HEK293 (cell line): ENCODE data around the gene PRKAR2B.

Experiments
- CTCF ChIA-PET: fragments of 350-600 bp; formaldehyde crosslinking; extraction: SDS; loops from one replicate; lab custom pipeline; 2021; ENCODE audit warnings: antibody characterized with exemption; lab: Yijun Ruan, JAX
- POLR2A ChIA-PET: fragments of 300-600 bp; formaldehyde crosslinking; extraction: SDS; loops from one replicate; lab custom pipeline; 2020; ENCODE audit warnings: antibody characterized with exemption, inconsistent platforms; lab: Yijun Ruan, JAX
- H3K27ac ChIP-seq: fragments of 200-500 bp; sonication (Bioruptor generic); 2 replicates; pipeline ENCODE4 v1.5.1; 2014; ENCODE audit warnings: low read depth, low read length, control low read depth, inconsistent platforms; ENCODE audit errors: extremely low read depth
- H3K36me3 ChIP-seq, 2 experiments: fragments of 200-500 bp in 1 of 2; sonication (Bioruptor generic) in 1 of 2; 1 replicate in 1 of 2; 2 replicates in 1 of 2; pipeline ENCODE4 v1.5.1; 2014 to 2017; ENCODE audit warnings: inconsistent platforms in 2 of 2, low read length in 2 of 2; ENCODE audit not compliant: control insufficient read depth in 2 of 2, insufficient read depth in 1 of 2
- H3K4me1 ChIP-seq: fragments of 200-500 bp; sonication (Bioruptor generic); 2 replicates; pipeline ENCODE4 v1.5.1; 2014; ENCODE audit warnings: mild to moderate bottlenecking, low read length, inconsistent platforms; ENCODE audit not compliant: control insufficient read depth, insufficient read depth
- H3K4me3 ChIP-seq: 2 replicates; pipeline ENCODE4 v1.5.1; 2011; ENCODE audit warnings: low read depth, mild to moderate bottlenecking, control low read depth, low read length, moderate library complexity
- H3K9me3 ChIP-seq: fragments of 200-500 bp; sonication (Bioruptor generic); 2 replicates; pipeline ENCODE4 v1.5.1; 2014; ENCODE audit warnings: low read depth, low read length, inconsistent platforms; ENCODE audit not compliant: control insufficient read depth, insufficient read depth
- KLF7 ChIP-seq: fragments of 450-650 bp; formaldehyde crosslinking; IDR thresholded peaks from 2 replicates; pipeline ENCODE4 v1.5.1; 2016; ENCODE audit warnings: missing biosample characterization, missing genetic modification characterization, borderline replicate concordance
- ZBTB1 ChIP-seq: fragments of 450-650 bp; formaldehyde crosslinking; IDR thresholded peaks from 2 replicates; pipeline ENCODE4 v1.5.1; 2016; ENCODE audit warnings: missing biosample characterization, missing genetic modification characterization
- ZFP3 ChIP-seq: fragments of 450-650 bp; formaldehyde crosslinking; IDR thresholded peaks from 2 replicates; pipeline ENCODE4 v1.5.1; 2016; ENCODE audit warnings: low read depth, missing biosample characterization, missing genetic modification characterization
- ZNF146 ChIP-seq: fragments of 450-650 bp; formaldehyde crosslinking; IDR thresholded peaks from 2 replicates; pipeline ENCODE4 v1.5.1; 2016; ENCODE audit warnings: missing biosample characterization, missing genetic modification characterization
- ZNF266 ChIP-seq: fragments of 450-650 bp; formaldehyde crosslinking; IDR thresholded peaks from 2 replicates; pipeline ENCODE4 v1.5.1; 2016; ENCODE audit warnings: missing biosample characterization, missing genetic modification characterization, low read depth
- ZNF530 ChIP-seq: fragments of 450-650 bp; formaldehyde crosslinking; IDR thresholded peaks from 2 replicates; pipeline ENCODE4 v1.5.1; 2016; ENCODE audit warnings: low read depth, missing biosample characterization, missing genetic modification characterization
- ZNF571 ChIP-seq: fragments of 450-650 bp; formaldehyde crosslinking; IDR thresholded peaks from 2 replicates; pipeline ENCODE4 v1.5.0; 2017; ENCODE audit warnings: missing biosample characterization, missing genetic modification characterization
- ZNF610 ChIP-seq: fragments of 450-650 bp; formaldehyde crosslinking; IDR thresholded peaks from 2 replicates; pipeline ENCODE4 v1.5.1; 2016; ENCODE audit warnings: missing biosample characterization, missing genetic modification characterization, borderline replicate concordance
- ZNF623 ChIP-seq: fragments of 450-650 bp; formaldehyde crosslinking; IDR thresholded peaks from 2 replicates; pipeline ENCODE4 v1.5.1; 2016; ENCODE audit warnings: missing biosample characterization, missing genetic modification characterization
- ZNF624 ChIP-seq: fragments of 450-650 bp; formaldehyde crosslinking; IDR thresholded peaks from 2 replicates; pipeline ENCODE4 v1.5.1; 2017; ENCODE audit warnings: missing biosample characterization, missing genetic modification characterization
- ZNF670 ChIP-seq: fragments of 450-650 bp; formaldehyde crosslinking; IDR thresholded peaks from 2 replicates; pipeline ENCODE4 v1.5.1; 2016; ENCODE audit warnings: missing biosample characterization, missing genetic modification characterization, low read depth
- ZNF837 ChIP-seq: fragments of 450-650 bp; formaldehyde crosslinking; IDR thresholded peaks from 2 replicates; pipeline ENCODE4 v1.5.1; 2016; ENCODE audit warnings: missing biosample characterization, missing genetic modification characterization
- TF ChIP-seq, protein P1 (sequence below): fragments of 450-650 bp; formaldehyde crosslinking; IDR thresholded peaks from 2 replicates; pipeline ENCODE4 v1.5.1; 2016; ENCODE audit warnings: missing biosample characterization, missing genetic modification characterization
- TF ChIP-seq, protein P2 (sequence below): fragments of 450-650 bp; formaldehyde crosslinking; IDR thresholded peaks from 2 replicates; pipeline ENCODE4 v1.5.0; 2017; ENCODE audit warnings: missing biosample characterization, missing genetic modification characterization, borderline replicate concordance
- TF ChIP-seq, protein P3 (sequence below): fragments of 450-650 bp; formaldehyde crosslinking; IDR thresholded peaks from 2 replicates; pipeline ENCODE4 v1.5.1; 2016; ENCODE audit warnings: missing biosample characterization, missing genetic modification characterization, borderline replicate concordance
- TF ChIP-seq, protein P4 (sequence below): fragments of 450-650 bp; formaldehyde crosslinking; IDR thresholded peaks from 2 replicates; pipeline ENCODE4 v1.5.1; 2016; ENCODE audit warnings: missing biosample characterization, missing genetic modification characterization
- TF ChIP-seq, protein P5 (sequence below): fragments of 450-650 bp; formaldehyde crosslinking; conservative IDR thresholded peaks from 2 replicates; pipeline ENCODE4 v1.5.1; 2016; ENCODE audit warnings: low read depth, missing biosample characterization, missing genetic modification characterization

Gene PRKAR2B

DNA sequence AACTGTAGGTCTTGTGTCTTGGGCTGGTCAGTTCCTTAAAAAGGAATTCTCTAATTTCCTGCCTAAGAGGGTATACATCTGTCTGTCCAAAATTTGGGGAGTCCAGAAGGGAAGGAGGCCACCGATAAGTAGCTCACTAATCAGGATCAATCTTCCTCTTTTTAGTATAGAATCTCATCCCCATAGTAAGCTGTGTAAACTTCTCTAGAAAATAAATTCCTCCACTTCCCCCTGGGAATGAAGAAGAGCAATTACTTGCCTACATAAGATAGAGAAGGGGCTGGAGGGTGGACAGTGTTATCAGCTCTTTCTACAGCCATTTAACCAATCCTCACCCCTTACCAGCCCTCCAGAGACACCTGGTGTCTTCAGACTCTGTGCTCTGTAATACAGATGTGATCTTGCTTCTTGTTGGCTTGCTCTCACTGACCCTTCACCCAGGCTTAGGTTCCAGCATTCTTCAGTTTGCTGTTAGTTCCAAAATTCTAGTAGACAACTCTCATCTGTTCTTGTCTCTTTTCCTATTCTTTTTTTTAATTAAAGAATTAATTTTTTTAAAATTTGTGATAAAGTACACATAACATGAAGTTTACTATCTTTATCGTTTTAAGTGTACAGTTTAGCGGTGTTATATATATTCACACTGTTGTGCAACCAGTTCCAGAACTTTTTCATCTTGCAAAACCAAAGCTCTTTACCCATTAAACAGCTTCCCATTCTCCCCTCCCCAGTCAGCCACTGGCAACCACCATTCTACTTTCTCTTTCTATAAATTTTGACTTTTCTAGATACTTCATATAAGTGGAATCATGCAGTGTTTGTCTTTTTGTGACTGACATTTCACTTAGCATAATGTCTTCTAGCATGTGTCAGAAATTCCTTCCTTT is 6.5 kb upstream of the PRKAR2B start (continued):
- TF ChIP-seq, protein P1, sequence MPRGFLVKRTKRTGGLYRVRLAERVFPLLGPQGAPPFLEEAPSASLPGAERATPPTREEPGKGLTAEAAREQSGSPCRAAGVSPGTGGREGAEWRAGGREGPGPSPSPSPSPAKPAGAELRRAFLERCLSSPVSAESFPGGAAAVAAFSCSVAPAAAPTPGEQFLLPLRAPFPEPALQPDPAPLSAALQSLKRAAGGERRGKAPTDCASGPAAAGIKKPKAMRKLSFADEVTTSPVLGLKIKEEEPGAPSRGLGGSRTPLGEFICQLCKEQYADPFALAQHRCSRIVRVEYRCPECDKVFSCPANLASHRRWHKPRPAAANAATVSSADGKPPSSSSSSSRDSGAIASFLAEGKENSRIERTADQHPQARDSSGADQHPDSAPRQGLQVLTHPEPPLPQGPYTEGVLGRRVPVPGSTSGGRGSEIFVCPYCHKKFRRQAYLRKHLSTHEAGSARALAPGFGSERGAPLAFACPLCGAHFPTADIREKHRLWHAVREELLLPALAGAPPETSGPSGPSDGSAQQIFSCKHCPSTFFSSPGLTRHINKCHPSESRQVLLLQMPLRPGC (tag by site-specific recombination) = no peak
- TF ChIP-seq, protein P2, sequence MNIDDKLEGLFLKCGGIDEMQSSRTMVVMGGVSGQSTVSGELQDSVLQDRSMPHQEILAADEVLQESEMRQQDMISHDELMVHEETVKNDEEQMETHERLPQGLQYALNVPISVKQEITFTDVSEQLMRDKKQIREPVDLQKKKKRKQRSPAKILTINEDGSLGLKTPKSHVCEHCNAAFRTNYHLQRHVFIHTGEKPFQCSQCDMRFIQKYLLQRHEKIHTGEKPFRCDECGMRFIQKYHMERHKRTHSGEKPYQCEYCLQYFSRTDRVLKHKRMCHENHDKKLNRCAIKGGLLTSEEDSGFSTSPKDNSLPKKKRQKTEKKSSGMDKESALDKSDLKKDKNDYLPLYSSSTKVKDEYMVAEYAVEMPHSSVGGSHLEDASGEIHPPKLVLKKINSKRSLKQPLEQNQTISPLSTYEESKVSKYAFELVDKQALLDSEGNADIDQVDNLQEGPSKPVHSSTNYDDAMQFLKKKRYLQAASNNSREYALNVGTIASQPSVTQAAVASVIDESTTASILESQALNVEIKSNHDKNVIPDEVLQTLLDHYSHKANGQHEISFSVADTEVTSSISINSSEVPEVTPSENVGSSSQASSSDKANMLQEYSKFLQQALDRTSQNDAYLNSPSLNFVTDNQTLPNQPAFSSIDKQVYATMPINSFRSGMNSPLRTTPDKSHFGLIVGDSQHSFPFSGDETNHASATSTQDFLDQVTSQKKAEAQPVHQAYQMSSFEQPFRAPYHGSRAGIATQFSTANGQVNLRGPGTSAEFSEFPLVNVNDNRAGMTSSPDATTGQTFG (tag by site-specific recombination) = no peak
- no peak for TF ChIP-seq ZFP3 (tag by site-specific recombination)
- no peak for TF ChIP-seq ZNF146 (tag by site-specific recombination)
- TF ChIP-seq, protein P3, sequence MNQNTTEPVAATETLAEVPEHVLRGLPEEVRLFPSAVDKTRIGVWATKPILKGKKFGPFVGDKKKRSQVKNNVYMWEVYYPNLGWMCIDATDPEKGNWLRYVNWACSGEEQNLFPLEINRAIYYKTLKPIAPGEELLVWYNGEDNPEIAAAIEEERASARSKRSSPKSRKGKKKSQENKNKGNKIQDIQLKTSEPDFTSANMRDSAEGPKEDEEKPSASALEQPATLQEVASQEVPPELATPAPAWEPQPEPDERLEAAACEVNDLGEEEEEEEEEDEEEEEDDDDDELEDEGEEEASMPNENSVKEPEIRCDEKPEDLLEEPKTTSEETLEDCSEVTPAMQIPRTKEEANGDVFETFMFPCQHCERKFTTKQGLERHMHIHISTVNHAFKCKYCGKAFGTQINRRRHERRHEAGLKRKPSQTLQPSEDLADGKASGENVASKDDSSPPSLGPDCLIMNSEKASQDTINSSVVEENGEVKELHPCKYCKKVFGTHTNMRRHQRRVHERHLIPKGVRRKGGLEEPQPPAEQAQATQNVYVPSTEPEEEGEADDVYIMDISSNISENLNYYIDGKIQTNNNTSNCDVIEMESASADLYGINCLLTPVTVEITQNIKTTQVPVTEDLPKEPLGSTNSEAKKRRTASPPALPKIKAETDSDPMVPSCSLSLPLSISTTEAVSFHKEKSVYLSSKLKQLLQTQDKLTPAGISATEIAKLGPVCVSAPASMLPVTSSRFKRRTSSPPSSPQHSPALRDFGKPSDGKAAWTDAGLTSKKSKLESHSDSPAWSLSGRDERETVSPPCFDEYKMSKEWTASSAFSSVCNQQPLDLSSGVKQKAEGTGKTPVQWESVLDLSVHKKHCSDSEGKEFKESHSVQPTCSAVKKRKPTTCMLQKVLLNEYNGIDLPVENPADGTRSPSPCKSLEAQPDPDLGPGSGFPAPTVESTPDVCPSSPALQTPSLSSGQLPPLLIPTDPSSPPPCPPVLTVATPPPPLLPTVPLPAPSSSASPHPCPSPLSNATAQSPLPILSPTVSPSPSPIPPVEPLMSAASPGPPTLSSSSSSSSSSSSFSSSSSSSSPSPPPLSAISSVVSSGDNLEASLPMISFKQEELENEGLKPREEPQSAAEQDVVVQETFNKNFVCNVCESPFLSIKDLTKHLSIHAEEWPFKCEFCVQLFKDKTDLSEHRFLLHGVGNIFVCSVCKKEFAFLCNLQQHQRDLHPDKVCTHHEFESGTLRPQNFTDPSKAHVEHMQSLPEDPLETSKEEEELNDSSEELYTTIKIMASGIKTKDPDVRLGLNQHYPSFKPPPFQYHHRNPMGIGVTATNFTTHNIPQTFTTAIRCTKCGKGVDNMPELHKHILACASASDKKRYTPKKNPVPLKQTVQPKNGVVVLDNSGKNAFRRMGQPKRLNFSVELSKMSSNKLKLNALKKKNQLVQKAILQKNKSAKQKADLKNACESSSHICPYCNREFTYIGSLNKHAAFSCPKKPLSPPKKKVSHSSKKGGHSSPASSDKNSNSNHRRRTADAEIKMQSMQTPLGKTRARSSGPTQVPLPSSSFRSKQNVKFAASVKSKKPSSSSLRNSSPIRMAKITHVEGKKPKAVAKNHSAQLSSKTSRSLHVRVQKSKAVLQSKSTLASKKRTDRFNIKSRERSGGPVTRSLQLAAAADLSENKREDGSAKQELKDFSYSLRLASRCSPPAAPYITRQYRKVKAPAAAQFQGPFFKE (tag by site-specific recombination) = no peak
- TF ChIP-seq ZNF624 (tag by site-specific recombination) = no peak
- TF ChIP-seq ZBTB1 = no peak

DNA sequence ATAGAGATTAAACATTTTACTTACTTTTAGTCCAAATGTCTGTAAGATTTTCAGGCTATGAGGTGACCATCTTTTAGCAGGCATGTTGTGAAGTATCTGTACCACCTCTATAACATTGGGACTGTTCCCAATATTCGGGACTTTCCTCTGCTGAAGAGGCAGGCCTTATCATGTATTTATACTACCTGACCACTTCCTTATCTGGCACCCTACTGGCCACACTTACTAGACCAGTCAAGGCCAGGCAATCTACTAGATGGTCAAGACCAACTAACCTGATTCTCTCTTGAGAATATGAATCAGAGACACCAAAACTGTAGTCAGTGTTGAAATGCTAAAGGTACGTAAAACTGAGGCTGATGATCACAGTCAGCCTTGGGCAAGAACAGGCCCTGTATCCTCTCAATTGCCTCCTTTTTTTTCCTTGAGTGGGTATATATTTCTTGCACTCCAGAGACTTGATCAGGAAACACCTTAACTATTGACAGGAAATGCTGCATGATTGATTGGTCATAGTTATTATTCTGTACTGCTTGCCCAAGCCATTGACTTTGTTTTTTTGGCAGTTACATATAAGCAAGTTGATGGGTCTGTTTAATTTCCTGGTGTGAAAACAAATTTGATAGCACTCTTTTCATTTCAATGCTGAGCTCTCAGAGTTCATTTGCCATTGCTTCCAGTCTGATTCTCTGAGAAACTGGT is 5.2 kb upstream of the PRKAR2B start:
- no peak for TF ChIP-seq KLF7 (tag by site-specific recombination)
- TF ChIP-seq, protein P4, sequence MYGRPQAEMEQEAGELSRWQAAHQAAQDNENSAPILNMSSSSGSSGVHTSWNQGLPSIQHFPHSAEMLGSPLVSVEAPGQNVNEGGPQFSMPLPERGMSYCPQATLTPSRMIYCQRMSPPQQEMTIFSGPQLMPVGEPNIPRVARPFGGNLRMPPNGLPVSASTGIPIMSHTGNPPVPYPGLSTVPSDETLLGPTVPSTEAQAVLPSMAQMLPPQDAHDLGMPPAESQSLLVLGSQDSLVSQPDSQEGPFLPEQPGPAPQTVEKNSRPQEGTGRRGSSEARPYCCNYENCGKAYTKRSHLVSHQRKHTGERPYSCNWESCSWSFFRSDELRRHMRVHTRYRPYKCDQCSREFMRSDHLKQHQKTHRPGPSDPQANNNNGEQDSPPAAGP = no peak
- TF ChIP-seq ZNF530 = no peak
- no peak for TF ChIP-seq ZNF266 (tag by site-specific recombination)
- TF ChIP-seq, protein P5, sequence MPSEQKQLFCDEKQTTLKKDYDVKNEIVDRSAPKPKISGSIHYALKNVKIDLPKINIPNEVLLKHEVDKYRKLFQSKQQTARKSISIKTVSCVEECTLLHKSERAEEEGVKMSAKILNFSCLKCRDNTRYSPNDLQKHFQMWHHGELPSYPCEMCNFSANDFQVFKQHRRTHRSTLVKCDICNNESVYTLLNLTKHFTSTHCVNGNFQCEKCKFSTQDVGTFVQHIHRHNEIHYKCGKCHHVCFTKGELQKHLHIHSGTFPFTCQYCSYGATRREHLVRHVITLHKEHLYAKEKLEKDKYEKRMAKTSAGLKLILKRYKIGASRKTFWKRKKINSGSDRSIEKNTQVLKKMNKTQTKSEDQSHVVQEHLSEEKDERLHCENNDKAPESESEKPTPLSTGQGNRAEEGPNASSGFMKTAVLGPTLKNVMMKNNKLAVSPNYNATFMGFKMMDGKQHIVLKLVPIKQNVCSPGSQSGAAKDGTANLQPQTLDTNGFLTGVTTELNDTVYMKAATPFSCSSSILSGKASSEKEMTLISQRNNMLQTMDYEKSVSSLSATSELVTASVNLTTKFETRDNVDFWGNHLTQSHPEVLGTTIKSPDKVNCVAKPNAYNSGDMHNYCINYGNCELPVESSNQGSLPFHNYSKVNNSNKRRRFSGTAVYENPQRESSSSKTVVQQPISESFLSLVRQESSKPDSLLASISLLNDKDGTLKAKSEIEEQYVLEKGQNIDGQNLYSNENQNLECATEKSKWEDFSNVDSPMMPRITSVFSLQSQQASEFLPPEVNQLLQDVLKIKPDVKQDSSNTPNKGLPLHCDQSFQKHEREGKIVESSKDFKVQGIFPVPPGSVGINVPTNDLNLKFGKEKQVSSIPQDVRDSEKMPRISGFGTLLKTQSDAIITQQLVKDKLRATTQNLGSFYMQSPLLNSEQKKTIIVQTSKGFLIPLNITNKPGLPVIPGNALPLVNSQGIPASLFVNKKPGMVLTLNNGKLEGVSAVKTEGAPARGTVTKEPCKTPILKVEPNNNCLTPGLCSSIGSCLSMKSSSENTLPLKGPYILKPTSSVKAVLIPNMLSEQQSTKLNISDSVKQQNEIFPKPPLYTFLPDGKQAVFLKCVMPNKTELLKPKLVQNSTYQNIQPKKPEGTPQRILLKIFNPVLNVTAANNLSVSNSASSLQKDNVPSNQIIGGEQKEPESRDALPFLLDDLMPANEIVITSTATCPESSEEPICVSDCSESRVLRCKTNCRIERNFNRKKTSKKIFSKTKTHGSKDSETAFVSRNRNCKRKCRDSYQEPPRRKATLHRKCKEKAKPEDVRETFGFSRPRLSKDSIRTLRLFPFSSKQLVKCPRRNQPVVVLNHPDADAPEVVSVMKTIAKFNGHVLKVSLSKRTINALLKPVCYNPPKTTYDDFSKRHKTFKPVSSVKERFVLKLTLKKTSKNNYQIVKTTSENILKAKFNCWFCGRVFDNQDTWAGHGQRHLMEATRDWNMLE = no peak
- TF ChIP-seq ZNF623 (tag by site-specific recombination) = no peak
- no peak for TF ChIP-seq ZNF610
- no peak for TF ChIP-seq ZNF670 (tag by site-specific recombination)
- no peak for TF ChIP-seq ZNF571 (tag by site-specific recombination)
- TF ChIP-seq ZFP3 (tag by site-specific recombination) = no peak
- TF ChIP-seq ZNF837 (tag by site-specific recombination) = no peak
- ChIA-PET CTCF (interaction anchor here (1.2 kb wide), 1 partner anchor 9 kb away, joined by 4 read pairs; no protein-coding TSS in a partner anchor), POLR2A (no interaction called here)
- Histone ChIP-seq H3K4me3 (no peak overlapping the region), H3K9me3 (no peaks in the 10 kb centered on the region), H3K4me1 (no peaks in the 10 kb centered on the region; the same call in 1 of the 2 replicates), H3K27ac (no peak overlapping the region), H3K36me3 (no peaks in the 10 kb centered on the region)
